ENCODE results near the gene PAIP2.
"Not testable (repeated sequence)": the region's sequence is repeated elsewhere in the genome, so short reads cannot be mapped to it uniquely, and the experiment has no call there.

PAIP2 gene

DNA sequence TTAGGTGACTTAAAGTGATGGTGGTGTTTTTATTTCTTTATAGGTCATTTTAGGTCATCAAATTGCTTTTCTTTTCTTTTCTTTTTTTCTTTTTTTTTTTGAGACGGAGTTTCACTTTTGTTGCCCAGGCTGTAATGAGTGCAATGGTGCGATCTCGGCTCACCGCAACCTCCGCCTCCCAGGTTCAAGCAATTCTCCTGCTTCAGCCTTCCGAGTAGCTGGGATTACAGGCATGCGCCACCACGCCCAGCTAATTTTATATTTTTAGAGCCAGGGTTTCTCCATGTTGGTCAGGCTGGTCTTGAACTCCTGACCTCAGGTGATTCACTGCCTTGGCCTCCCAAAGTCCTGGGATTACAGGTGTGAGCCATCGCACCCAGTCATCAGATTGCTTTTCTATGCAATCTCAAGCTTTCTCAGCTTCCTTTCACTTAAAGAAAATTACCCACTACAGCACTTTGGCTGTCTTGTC is 30.9 kb upstream of the PAIP2 start:
- not testable (repeated sequence) for H4K91ac ChIP-seq (ENCODE audit: low read length); H3K27me3 ChIP-seq (ENCODE audit: control insufficient read depth in 1 of 2, insufficient read depth in 1 of 2, low read length in 2 of 2); H3K9me3 ChIP-seq (ENCODE audit: control insufficient read depth, low read length); H3K14ac ChIP-seq (ENCODE audit: low read length in 2 of 2); H3K4ac ChIP-seq (ENCODE audit: low read depth in 1 of 2, low read length in 2 of 2); H4K8ac ChIP-seq (ENCODE audit: low read length); DNase-seq; H2BK5ac ChIP-seq (ENCODE audit: low read depth, low read length, poor library complexity, severe bottlenecking); H2BK12ac ChIP-seq (ENCODE audit: low read length in 2 of 2); H3K9ac ChIP-seq (ENCODE audit: low read length); H3K23ac ChIP-seq (ENCODE audit: low read length in 2 of 2); H2AK5ac ChIP-seq (ENCODE audit: low read length, severe bottlenecking); H2AFZ ChIP-seq (ENCODE audit: low read depth, low read length); H2BK15ac ChIP-seq (ENCODE audit: low read depth, poor library complexity, severe bottlenecking); H3K18ac ChIP-seq (ENCODE audit: low read depth in 1 of 2, low read length in 2 of 2); H3K79me1 ChIP-seq (replicated peaks; ENCODE audit: low read length, poor library complexity, severe bottlenecking); H3K27ac ChIP-seq (ENCODE audit: low read length, poor library complexity, severe bottlenecking); H3K4me3 ChIP-seq (ENCODE audit: insufficient read depth in 1 of 2, low read depth in 1 of 2, low read length in 2 of 2); H2BK120ac ChIP-seq (ENCODE audit: low read depth, low read length); H3K4me2 ChIP-seq (ENCODE audit: low read length, poor library complexity, severe bottlenecking); H3K4me1 ChIP-seq (ENCODE audit: control insufficient read depth, insufficient read depth, low read depth, low read length)
- peaks cover 3 to 27% of the 10 kb centered on the region in 2 experiments for H3K36me3 ChIP-seq (ENCODE audit: control insufficient read depth in 1 of 2, insufficient read depth in 2 of 2, low read depth in 1 of 2, low read length in 2 of 2)
- WGBS, result 94% methylated on average over 9 of the region's 9 CpGs

DNA sequence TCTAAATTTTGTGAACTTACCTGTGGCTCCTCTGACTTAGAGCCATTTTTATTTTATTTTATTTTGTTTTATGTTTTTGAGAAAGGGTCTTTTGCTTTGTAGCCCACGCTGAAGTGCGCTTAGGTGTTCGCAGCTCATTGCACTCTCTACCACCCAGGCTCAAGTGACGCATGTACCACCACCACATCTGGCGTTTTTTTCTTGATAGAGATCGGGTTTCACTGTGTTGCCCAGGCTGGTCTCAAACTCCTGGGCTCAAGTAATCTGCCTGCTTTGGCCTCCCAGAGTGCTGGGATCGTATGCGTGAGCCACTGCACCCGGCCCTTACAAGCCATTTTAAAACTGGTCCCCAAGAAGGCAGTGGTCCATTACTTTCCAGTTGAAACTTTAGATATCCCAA is 29.6 kb upstream of the PAIP2 start:
- no peak overlapping the region for H4K8ac ChIP-seq (ENCODE audit: low read length)
- no peaks in the 10 kb centered on the region for H3K27me3 ChIP-seq (ENCODE audit: control insufficient read depth in 1 of 2, insufficient read depth in 1 of 2, low read length in 2 of 2)
- H3K79me1 ChIP-seq (replicated peaks; ENCODE audit: low read length, poor library complexity, severe bottlenecking), result no peaks in the 10 kb centered on the region
- no peak overlapping the region for H3K27ac ChIP-seq (ENCODE audit: low read length, poor library complexity, severe bottlenecking)
- no peak overlapping the region for H2BK15ac ChIP-seq (ENCODE audit: low read depth, poor library complexity, severe bottlenecking)
- DNase-seq, result no peak
- no peak overlapping the region for H4K91ac ChIP-seq (ENCODE audit: low read length)
- no peak overlapping the region for H3K18ac ChIP-seq (ENCODE audit: low read depth in 1 of 2, low read length in 2 of 2)
- H3K9ac ChIP-seq (ENCODE audit: low read length), result no peak overlapping the region
- H2BK12ac ChIP-seq (ENCODE audit: low read length in 2 of 2), result no peak overlapping the region
- H3K9me3 ChIP-seq (ENCODE audit: control insufficient read depth, low read length), result no peaks in the 10 kb centered on the region
- H3K4me1 ChIP-seq (ENCODE audit: control insufficient read depth, insufficient read depth, low read depth, low read length), result peaks cover 5% of the 10 kb centered on the region
- H2AK5ac ChIP-seq (ENCODE audit: low read length, severe bottlenecking), result no peak overlapping the region
- H2AFZ ChIP-seq (ENCODE audit: low read depth, low read length), result no peak overlapping the region
- H3K4ac ChIP-seq (ENCODE audit: low read depth in 1 of 2, low read length in 2 of 2), result no peak overlapping the region
- H2BK5ac ChIP-seq (ENCODE audit: low read depth, low read length, poor library complexity, severe bottlenecking), result no peak overlapping the region
- 87% methylated on average over 8 of the region's 9 CpGs for WGBS
- no peak overlapping the region for H2BK120ac ChIP-seq (ENCODE audit: low read depth, low read length)
- no peak overlapping the region for H3K4me2 ChIP-seq (ENCODE audit: low read length, poor library complexity, severe bottlenecking)
- H3K23ac ChIP-seq (ENCODE audit: low read length in 2 of 2), result no peak overlapping the region
- H3K14ac ChIP-seq (ENCODE audit: low read length in 2 of 2), result no peak overlapping the region
- no peak overlapping the region for H3K4me3 ChIP-seq (ENCODE audit: insufficient read depth in 1 of 2, low read depth in 1 of 2, low read length in 2 of 2)
- H3K36me3 ChIP-seq (ENCODE audit: control insufficient read depth in 1 of 2, insufficient read depth in 2 of 2, low read depth in 1 of 2, low read length in 2 of 2), result peaks cover 10 to 40% of the 10 kb centered on the region in 2 experiments

DNA sequence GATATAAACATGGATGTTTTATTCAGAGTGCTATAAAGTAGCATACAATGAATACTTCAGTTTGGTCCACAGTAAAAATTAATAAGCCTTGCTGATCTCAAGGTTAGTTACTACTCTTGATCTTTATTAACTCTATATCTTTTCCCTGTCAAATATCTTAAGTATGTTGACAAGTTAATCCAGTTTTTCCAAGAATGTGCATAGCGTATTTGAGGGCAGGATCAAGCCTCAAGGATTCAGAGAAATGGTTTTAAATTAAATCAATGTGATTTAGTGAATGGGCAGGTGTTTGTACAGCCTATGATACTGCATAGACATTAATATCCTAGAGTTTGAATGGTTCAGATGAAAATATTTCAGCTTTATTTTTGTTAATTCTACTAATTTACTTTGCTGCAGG is 27.4 kb upstream of the PAIP2 start:
- Histone ChIP-seq H3K4me3 (ENCODE audit: insufficient read depth in 1 of 2, low read depth in 1 of 2, low read length in 2 of 2) (no peak overlapping the region), H3K4me1 (ENCODE audit: control insufficient read depth, insufficient read depth, low read depth, low read length) (peaks cover 3% of the 10 kb centered on the region), H3K4ac (ENCODE audit: low read depth in 1 of 2, low read length in 2 of 2) (no peak overlapping the region), H3K9ac (ENCODE audit: low read length) (no peak overlapping the region), H3K9me3 (ENCODE audit: control insufficient read depth, low read length) (no peaks in the 10 kb centered on the region), H3K36me3 (ENCODE audit: control insufficient read depth in 1 of 2, insufficient read depth in 2 of 2, low read depth in 1 of 2, low read length in 2 of 2) (peaks cover 20 to 52% of the 10 kb centered on the region in 2 experiments), H2AK5ac (ENCODE audit: low read length, severe bottlenecking) (no peak overlapping the region), H2BK15ac (ENCODE audit: low read depth, poor library complexity, severe bottlenecking) (no peak overlapping the region), H3K27me3 (ENCODE audit: control insufficient read depth in 1 of 2, insufficient read depth in 1 of 2, low read length in 2 of 2) (no peaks in the 10 kb centered on the region), H3K23ac (ENCODE audit: low read length in 2 of 2) (no peak overlapping the region), H2BK5ac (ENCODE audit: low read depth, low read length, poor library complexity, severe bottlenecking) (no peak overlapping the region), H2AFZ (ENCODE audit: low read depth, low read length) (no peak overlapping the region), H3K79me1 (replicated peaks; ENCODE audit: low read length, poor library complexity, severe bottlenecking) (peaks cover 5% of the 10 kb centered on the region), H3K27ac (ENCODE audit: low read length, poor library complexity, severe bottlenecking) (no peak overlapping the region), H3K18ac (ENCODE audit: low read depth in 1 of 2, low read length in 2 of 2) (no peak overlapping the region), H3K4me2 (ENCODE audit: low read length, poor library complexity, severe bottlenecking) (no peak overlapping the region), H2BK120ac (ENCODE audit: low read depth, low read length) (no peak overlapping the region), H4K91ac (ENCODE audit: low read length) (no peak overlapping the region), H2BK12ac (ENCODE audit: low read length in 2 of 2) (no peak overlapping the region), H4K8ac (ENCODE audit: low read length) (no peak overlapping the region), H3K14ac (ENCODE audit: low read length in 2 of 2) (no peak overlapping the region)
- WGBS, result 100% methylated on average over 1 of the region's 1 CpG
- DNase-seq, result no peak

DNA sequence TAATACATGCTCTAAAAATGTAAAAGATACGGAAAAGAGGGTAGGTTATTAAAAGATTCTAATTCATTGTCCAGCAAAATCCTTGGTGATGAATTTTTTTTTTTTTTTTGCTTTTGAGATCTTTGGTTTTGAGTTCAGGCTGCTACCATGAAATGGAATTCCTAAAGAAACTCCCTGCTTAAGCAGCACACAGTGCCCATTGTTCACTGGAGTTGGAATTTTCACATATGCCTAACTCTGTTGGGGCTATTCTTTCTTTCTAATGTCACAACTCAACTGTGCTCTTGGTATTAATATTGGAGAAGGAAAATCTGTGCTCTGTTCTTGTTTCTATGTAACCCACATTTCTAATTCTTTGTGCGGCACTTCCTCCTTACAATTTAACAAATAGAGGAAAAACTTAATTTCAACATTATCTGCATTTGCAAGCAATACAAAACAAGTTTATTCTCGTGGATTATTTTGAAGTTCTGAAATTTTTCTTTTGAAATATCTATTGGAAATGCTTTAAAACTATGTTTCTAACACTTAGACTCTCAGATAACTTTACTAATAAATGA is 26.5 kb upstream of the PAIP2 start:
- no peak overlapping the region for H3K27ac ChIP-seq (ENCODE audit: low read length, poor library complexity, severe bottlenecking)
- no peak overlapping the region for H2AK5ac ChIP-seq (ENCODE audit: low read length, severe bottlenecking)
- WGBS, result 100% methylated on average over 1 of the region's 3 CpGs
- no peaks in the 10 kb centered on the region for H3K27me3 ChIP-seq (ENCODE audit: control insufficient read depth in 1 of 2, insufficient read depth in 1 of 2, low read length in 2 of 2)
- H2BK15ac ChIP-seq (ENCODE audit: low read depth, poor library complexity, severe bottlenecking), result no peak overlapping the region
- H3K14ac ChIP-seq (ENCODE audit: low read length in 2 of 2), result no peak overlapping the region
- no peak overlapping the region for H2AFZ ChIP-seq (ENCODE audit: low read depth, low read length)
- H4K91ac ChIP-seq (ENCODE audit: low read length), result no peak overlapping the region
- H3K4ac ChIP-seq (ENCODE audit: low read depth in 1 of 2, low read length in 2 of 2), result no peak overlapping the region
- H3K9me3 ChIP-seq (ENCODE audit: control insufficient read depth, low read length), result no peaks in the 10 kb centered on the region
- no peak overlapping the region for H3K23ac ChIP-seq (ENCODE audit: low read length in 2 of 2)
- DNase-seq, result no peak
- H2BK12ac ChIP-seq (ENCODE audit: low read length in 2 of 2), result no peak overlapping the region
- H3K4me3 ChIP-seq (ENCODE audit: insufficient read depth in 1 of 2, low read depth in 1 of 2, low read length in 2 of 2), result no peak overlapping the region
- no peak overlapping the region for H2BK5ac ChIP-seq (ENCODE audit: low read depth, low read length, poor library complexity, severe bottlenecking)
- H3K18ac ChIP-seq (ENCODE audit: low read depth in 1 of 2, low read length in 2 of 2), result no peak overlapping the region
- no peak overlapping the region for H2BK120ac ChIP-seq (ENCODE audit: low read depth, low read length)
- H3K79me1 ChIP-seq (replicated peaks; ENCODE audit: low read length, poor library complexity, severe bottlenecking), result peaks cover 6% of the 10 kb centered on the region
- H3K4me2 ChIP-seq (ENCODE audit: low read length, poor library complexity, severe bottlenecking), result no peak overlapping the region
- H3K36me3 ChIP-seq (ENCODE audit: control insufficient read depth in 1 of 2, insufficient read depth in 2 of 2, low read depth in 1 of 2, low read length in 2 of 2), result peaks cover 27 to 58% of the 10 kb centered on the region in 2 experiments
- peaks cover 3% of the 10 kb centered on the region for H3K4me1 ChIP-seq (ENCODE audit: control insufficient read depth, insufficient read depth, low read depth, low read length)
- no peak overlapping the region for H3K9ac ChIP-seq (ENCODE audit: low read length)
- no peak overlapping the region for H4K8ac ChIP-seq (ENCODE audit: low read length)

Data from mesenchymal stem cell (in vitro differentiated cells and primary cell).